CD4-positive, alpha-beta T cell (primary cell): ENCODE results near the gene LMNB1. TPM values are rescaled to one million over a fixed set of nuclear protein-coding genes. Genes with fewer than 3 reads are reported as not detected.

ENCODE experiments used
- ATAC-seq: fragments of 200-7000 bp; cut with Tn5 transposase; one replicate; pipeline ENCODE4 v1.10.0; 2022; ENCODE audit warnings: mild to moderate bottlenecking; ENCODE audit not compliant: poor library complexity
- CTCF ChIA-PET: fragments of 350-600 bp; sonication (Branson Sonifier 250); formaldehyde crosslinking; loops from one replicate; lab custom pipeline; 2021; ENCODE audit warnings: antibody characterized with exemption, inconsistent platforms; lab: Charles Lee
- POLR2A ChIA-PET: fragments of 350-600 bp; sonication (Branson Sonifier 250); formaldehyde crosslinking; loops from one replicate; lab custom pipeline; 2021; ENCODE audit warnings: antibody characterized with exemption, inconsistent platforms; lab: Charles Lee
- DNase-seq, 14 experiments: peaks; one replicate each; pipeline ENCODE4 v3.0.0-alpha.2; 2013 to 2020; ENCODE audit warnings: mixed read lengths in 2 of 14
- H3K27ac ChIP-seq, 2 donors: one replicate each; pipeline versions ENCODE4 v1.5.1 to v1.7.0; 2013; ENCODE audit warnings: low read length in 2 of 2, low read depth in 1 of 2, mild to moderate bottlenecking in 1 of 2
- H3K27me3 ChIP-seq, 2 experiments: 1 replicate in 1 of 2; 2 replicates in 1 of 2; pipeline versions ENCODE4 v1.6.1 to v1.7.0; 2013; ENCODE audit warnings: low read length in 2 of 2, control low read depth in 1 of 2, mild to moderate bottlenecking in 1 of 2, moderate library complexity in 1 of 2; ENCODE audit not compliant: insufficient read depth in 2 of 2, control insufficient read depth in 1 of 2
- H3K36me3 ChIP-seq: one replicate; pipeline ENCODE4 v1.6.1; 2013; ENCODE audit warnings: low read length, control low read depth; ENCODE audit not compliant: insufficient read depth
- H3K4me1 ChIP-seq: one replicate; pipeline ENCODE4 v1.6.1; 2013; ENCODE audit warnings: low read length, control low read depth; ENCODE audit not compliant: insufficient read depth
- H3K4me3 ChIP-seq: one replicate; pipeline ENCODE4 v1.5.1; 2013; ENCODE audit warnings: mild to moderate bottlenecking, low read length, moderate library complexity
- H3K9me3 ChIP-seq, 2 experiments: 1 replicate in 1 of 2; 2 replicates in 1 of 2; pipeline versions ENCODE4 v1.6.1 to v1.7.0; 2013; ENCODE audit warnings: low read length in 2 of 2, mild to moderate bottlenecking in 2 of 2, control low read depth in 1 of 2, moderate library complexity in 1 of 2; ENCODE audit not compliant: control insufficient read depth in 1 of 2, insufficient read depth in 1 of 2
- H3K27ac Mint-ChIP-seq: one replicate; pipeline ENCODE4 v1.8.0; 2020; ENCODE audit warnings: mixed read lengths
- H3K27me3 Mint-ChIP-seq: one replicate; pipeline ENCODE4 v1.8.0; 2021; ENCODE audit warnings: mixed read lengths
- H3K36me3 Mint-ChIP-seq: one replicate; pipeline ENCODE4 v1.8.0; 2021; ENCODE audit warnings: low read depth, mixed read lengths
- H3K4me1 Mint-ChIP-seq: one replicate; pipeline ENCODE4 v1.8.0; 2021; ENCODE audit warnings: low read depth, mixed read lengths
- H3K4me3 Mint-ChIP-seq: one replicate; pipeline ENCODE4 v1.8.0; 2020; ENCODE audit warnings: mild to moderate bottlenecking, mixed read lengths
- H3K9me3 Mint-ChIP-seq: one replicate; pipeline ENCODE4 v1.8.0; 2020; ENCODE audit warnings: mixed read lengths
- intact Hi-C, 2 experiments: fragments of 100-400 bp; cut with DNase I in 1 of 2; cut with micrococcal nuclease in 1 of 2; formaldehyde crosslinking; loops; one replicate each; pipeline versions ENCODE4 v1.15.1 to v1.9.0; 2023 to 2025; cut with DNase I, micrococcal nuclease
- total RNA-seq, 174 experiments: library from RNA in 2 of 174; stranded (reverse) in 2 of 174; gene quantifications; one replicate each; pipeline ENCODE4 v1.2.3 and lab custom pipeline; 2021 to 2026
- TF ChIP-seq, protein P1 (sequence below): fragments of 200-600 bp; IDR thresholded peaks from one replicate; pipeline ENCODE4 v1.8.0; 2022; ENCODE audit warnings: antibody characterized with exemption, mild to moderate bottlenecking

Gene LMNB1
- total RNA-seq, 2 experiments from 2014 or later = 30.6 to 31.1 TPM

DNA sequence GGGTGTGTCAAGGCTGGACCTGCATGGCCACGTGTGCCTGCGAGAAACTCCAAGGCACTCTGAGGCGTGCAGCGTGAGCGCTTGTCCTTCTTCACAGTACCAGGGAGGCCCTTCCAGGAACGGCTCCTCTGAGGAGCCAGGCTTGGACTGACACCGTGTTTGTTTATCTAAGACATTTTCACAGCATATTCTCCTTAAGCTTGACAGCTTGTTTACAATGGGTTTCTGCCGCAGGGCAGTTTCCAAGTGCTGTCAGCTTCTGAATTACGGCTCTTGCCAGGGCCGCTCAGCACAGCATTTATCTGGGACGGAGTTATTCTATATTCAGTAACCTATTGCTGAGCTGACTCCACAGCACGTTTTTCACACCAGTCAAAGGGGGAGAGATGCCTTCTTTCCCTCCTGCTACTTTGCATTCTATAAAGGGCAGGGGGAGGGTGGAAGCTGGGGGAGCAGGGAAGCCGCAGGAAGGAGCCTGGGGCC, 98.4 kb downstream of the LMNB1 start:
- DNase-seq (no peak), ATAC-seq (no peak)
- no peak overlapping the region for H3K4me3 Mint-ChIP-seq
- Histone ChIP-seq H3K27ac (no peak overlapping the region), H3K4me1 (no peaks in the 10 kb centered on the region), H3K36me3 (peaks cover 2% of the 10 kb centered on the region), H3K27me3 (no peaks in the 10 kb centered on the region), H3K4me3 (no peak overlapping the region), H3K9me3 (no peaks in the 10 kb centered on the region)
- H3K27me3 Mint-ChIP-seq = no peaks in the 10 kb centered on the region
- H3K27ac Mint-ChIP-seq = no peak overlapping the region
- no peaks in the 10 kb centered on the region for H3K9me3 Mint-ChIP-seq
- no peaks in the 10 kb centered on the region for H3K4me1 Mint-ChIP-seq
- ChIA-PET CTCF (no interaction called here), POLR2A (interaction anchor here (1.3 kb wide), 1 partner anchor 156 kb away, joined by 3 read pairs; no protein-coding TSS in a partner anchor)
- TF ChIP-seq, protein P1, sequence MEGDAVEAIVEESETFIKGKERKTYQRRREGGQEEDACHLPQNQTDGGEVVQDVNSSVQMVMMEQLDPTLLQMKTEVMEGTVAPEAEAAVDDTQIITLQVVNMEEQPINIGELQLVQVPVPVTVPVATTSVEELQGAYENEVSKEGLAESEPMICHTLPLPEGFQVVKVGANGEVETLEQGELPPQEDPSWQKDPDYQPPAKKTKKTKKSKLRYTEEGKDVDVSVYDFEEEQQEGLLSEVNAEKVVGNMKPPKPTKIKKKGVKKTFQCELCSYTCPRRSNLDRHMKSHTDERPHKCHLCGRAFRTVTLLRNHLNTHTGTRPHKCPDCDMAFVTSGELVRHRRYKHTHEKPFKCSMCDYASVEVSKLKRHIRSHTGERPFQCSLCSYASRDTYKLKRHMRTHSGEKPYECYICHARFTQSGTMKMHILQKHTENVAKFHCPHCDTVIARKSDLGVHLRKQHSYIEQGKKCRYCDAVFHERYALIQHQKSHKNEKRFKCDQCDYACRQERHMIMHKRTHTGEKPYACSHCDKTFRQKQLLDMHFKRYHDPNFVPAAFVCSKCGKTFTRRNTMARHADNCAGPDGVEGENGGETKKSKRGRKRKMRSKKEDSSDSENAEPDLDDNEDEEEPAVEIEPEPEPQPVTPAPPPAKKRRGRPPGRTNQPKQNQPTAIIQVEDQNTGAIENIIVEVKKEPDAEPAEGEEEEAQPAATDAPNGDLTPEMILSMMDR = no peak
- intact Hi-C loops = no loop called here
- no peaks in the 10 kb centered on the region for H3K36me3 Mint-ChIP-seq

DNA sequence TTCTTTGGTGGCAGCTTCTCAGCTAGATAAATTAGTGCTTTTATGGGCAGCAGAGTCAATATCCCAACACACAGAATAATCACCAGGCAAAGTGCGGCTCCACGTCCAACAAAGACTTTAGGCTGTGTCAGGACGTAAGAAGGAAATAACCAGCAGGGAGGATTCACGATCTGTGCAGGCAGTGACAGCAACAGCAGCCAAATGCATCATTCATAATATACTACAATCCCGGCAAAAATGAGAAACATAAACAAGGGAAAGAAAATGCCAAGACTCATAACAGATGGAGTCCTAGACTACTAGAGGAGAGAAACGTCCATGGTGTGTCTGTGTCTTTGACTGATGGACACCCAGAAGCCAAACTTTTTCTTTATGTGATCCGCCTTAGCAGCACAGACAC, 100.7 kb downstream of the LMNB1 start:
- Mint-ChIP-seq H3K27me3 (no peaks in the 10 kb centered on the region), H3K9me3 (no peaks in the 10 kb centered on the region), H3K36me3 (no peaks in the 10 kb centered on the region), H3K4me1 (no peaks in the 10 kb centered on the region), H3K4me3 (no peak overlapping the region), H3K27ac (no peak overlapping the region)
- intact Hi-C loops = no loop called here
- Histone ChIP-seq H3K4me1 (no peaks in the 10 kb centered on the region), H3K27ac (no peak overlapping the region), H3K9me3 (no peaks in the 10 kb centered on the region), H3K27me3 (no peaks in the 10 kb centered on the region), H3K4me3 (no peak overlapping the region), H3K36me3 (peaks cover 2% of the 10 kb centered on the region)
- TF ChIP-seq, protein P1 = no peak
- ATAC-seq = no peak
- ChIA-PET POLR2A (no interaction called here), CTCF (no interaction called here)
- DNase-seq = no peak

DNA sequence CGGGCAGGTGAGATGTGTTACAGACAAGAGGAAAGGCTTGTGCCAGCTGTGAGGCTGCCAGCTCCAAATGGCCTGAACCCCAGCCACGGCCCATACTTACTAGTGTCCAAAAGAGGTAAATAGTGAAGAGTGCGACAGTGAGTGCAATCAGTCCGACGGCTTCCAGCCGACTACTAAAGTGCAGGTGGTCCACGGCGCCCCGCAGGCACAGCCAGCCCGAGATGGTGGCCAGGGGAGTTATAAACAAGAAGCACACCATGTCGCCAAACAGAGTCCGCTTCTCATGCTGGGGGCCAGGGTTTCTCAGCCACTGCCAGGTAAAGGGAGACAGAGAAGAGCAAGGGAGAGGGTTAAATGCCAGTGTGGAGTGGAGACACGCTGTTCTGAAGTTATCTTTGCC, 101.1 kb downstream of the LMNB1 start:
- peaks cover 2% of the 10 kb centered on the region for H3K36me3 ChIP-seq

More for the DNA sequence above, 101.1 kb downstream of the LMNB1 start:
- CTCF ChIA-PET = interaction anchor here (0.6 kb wide), 1 partner anchor 16 kb away, joined by 4 read pairs; no protein-coding TSS in a partner anchor
- DNase-seq (no peak), ATAC-seq (no peak)
- Mint-ChIP-seq H3K27me3 (no peaks in the 10 kb centered on the region), H3K36me3 (no peaks in the 10 kb centered on the region), H3K27ac (no peak overlapping the region), H3K4me3 (no peak overlapping the region), H3K4me1 (no peaks in the 10 kb centered on the region), H3K9me3 (no peaks in the 10 kb centered on the region)
- TF ChIP-seq, protein P1 = no peak
- H3K9me3 ChIP-seq = no peaks in the 10 kb centered on the region
- no peak overlapping the region for H3K4me3 ChIP-seq
- intact Hi-C loops = no loop called here
- no peaks in the 10 kb centered on the region for H3K4me1 ChIP-seq
- no peaks in the 10 kb centered on the region for H3K27me3 ChIP-seq
- no peak overlapping the region for H3K27ac ChIP-seq
- POLR2A ChIA-PET = interaction anchor here (0.6 kb wide), 1 partner anchor 141 kb away, joined by 5 read pairs; no protein-coding TSS in a partner anchor
